ENCODE results near the gene ELP4.

ELP4 gene

DNA sequence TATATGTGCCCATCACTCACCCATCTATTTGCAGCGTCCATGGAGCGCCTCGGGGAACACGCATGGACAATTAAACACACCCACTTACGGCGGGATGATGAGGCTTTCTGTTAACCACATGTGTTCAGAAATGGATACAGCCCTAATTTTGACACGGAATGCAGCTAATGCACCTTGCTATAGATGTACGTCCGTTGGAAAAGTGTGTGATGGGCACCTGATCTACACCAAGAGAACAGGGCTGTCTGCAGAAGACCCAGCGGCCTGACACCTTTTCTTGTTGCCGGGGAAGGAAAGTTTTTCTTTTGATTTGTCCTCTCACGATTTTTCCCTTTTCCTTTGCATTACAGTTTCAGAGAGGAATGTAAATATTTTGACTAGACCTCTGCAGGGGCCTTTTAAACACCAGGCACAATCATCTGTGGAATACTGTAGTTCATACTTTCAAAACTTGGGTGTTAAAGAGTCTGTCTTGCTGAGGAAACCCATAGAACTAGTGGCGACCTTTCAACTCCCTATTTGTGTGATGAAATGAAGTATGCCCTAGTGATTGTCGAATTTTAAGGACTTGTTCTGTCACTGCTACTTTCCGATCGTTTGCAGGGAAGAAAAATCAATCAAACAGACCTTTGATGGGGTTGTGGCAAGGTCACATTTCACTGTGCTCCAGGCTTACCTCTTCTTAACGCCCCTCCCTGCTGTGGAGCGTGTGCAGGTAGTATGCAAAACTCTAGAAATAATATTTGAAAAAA is 318.1 kb downstream of the ELP4 start:
- no peak for DNase-seq

GRCh38 chr11:31828217-31828616 is 318.6 kb downstream of the ELP4 start:
- no peak for DNase-seq

DNA sequence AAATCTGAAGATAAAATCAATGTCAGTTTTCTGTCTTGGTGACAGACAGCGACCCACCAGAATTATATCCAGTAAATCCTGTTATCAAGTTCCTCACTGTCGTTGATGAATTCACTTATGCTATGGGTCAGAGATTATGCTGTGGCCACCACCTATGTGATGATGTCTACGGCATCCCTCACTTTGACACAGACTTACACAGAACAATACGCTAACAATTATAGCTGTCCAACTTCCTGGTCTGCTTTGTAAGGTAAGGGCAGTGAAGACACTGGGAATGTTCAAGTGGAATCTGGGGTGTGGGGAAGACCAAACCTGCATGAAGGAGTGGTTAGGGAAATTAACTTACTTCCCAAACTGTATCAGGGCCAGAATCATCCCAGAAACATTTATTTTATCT is 320.8 kb downstream of the ELP4 start:
- no peak for DNase-seq

DNA sequence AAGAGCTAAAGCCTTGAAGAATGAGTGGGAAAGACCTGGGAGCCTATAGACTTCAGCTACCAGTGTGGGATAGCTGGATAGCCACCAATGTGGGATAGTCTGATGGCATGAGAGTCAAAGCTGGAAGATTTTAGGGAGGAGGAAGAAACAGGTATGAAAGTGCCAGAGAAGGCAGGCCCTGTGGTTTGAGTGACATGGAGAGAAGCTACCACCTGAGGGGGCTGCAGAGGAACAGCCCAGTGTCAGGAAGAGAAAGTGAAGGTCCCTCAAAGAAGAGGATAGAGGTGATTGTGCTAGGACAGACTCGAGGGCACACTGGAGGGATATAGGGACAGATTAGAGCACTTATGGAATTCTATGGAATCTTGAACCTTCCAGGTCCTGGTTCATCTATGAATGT is 324.7 kb downstream of the ELP4 start:
- DNase-seq: no peak

All from DMS153 (cell line).